MM.1S (cell line): ENCODE results near the gene SEPTIN2.

Experiments
- CTCF ChIP-seq: fragments of 300-600 bp; sonication (generic); IDR thresholded peaks from 2 replicates; pipeline ENCODE4 v1.5.1; 2016; ENCODE audit warnings: antibody characterized with exemption, low read length, mixed read lengths
- EZH2 ChIP-seq: fragments of 300-600 bp; sonication (generic); optimal IDR thresholded peaks from 2 replicates; pipeline ENCODE3; 2017; ENCODE audit warnings: low read depth, mild to moderate bottlenecking, antibody characterized with exemption, low read length, mixed read lengths

- TF ChIP-seq EZH2: no peak
- TF ChIP-seq CTCF: no peak
Observed at GRCh38 chr2:241378816-241379215, 63.1 kb downstream of the SEPTIN2 start.
